Ovary (tissue), 9 donors: ENCODE measurements around the gene CADPS. TPM values are rescaled to one million over a fixed set of nuclear protein-coding genes. Genes with fewer than 3 reads are reported as not detected.

Experiments
- DNase-seq, 5 donors: peaks; one replicate each; pipeline ENCODE4 v3.0.0-alpha.2; 2019 to 2020
- H3K27ac ChIP-seq, 2 donors: fragments of 200-600 bp; one replicate each; pipeline versions ENCODE4 v1.5.1 to v1.8.0; 2019 to 2022
- H3K27me3 ChIP-seq: fragments of 200-600 bp; one replicate; pipeline ENCODE4 v1.8.0; 2022
- H3K36me3 ChIP-seq: fragments of 200-600 bp; sonication (generic); one replicate; pipeline ENCODE4 v1.5.1; 2019
- H3K4me1 ChIP-seq: one replicate; pipeline ENCODE4 v1.8.1; 2013; ENCODE audit warnings: mild to moderate bottlenecking, moderate library complexity; ENCODE audit not compliant: insufficient read depth
- H3K4me3 ChIP-seq: fragments of 200-600 bp; sonication (generic); one replicate; pipeline ENCODE4 v1.5.1; 2017
- H3K9me3 ChIP-seq, 2 donors: fragments of 200-600 bp in 1 of 2; sonication (generic) in 1 of 2; one replicate each; pipeline versions ENCODE4 v1.5.1 to v1.8.1; 2013 to 2019; ENCODE audit warnings: mild to moderate bottlenecking in 1 of 2, moderate library complexity in 1 of 2
- EP300 ChIP-seq: sonication (generic); formaldehyde crosslinking; IDR thresholded peaks from one replicate; pipeline ENCODE4 v1.6.1; 2017; ENCODE audit warnings: antibody characterized with exemption
- POLR2A ChIP-seq: fragments of 450-650 bp; IDR thresholded peaks from one replicate; pipeline ENCODE4 v1.6.1; 2017; ENCODE audit warnings: antibody characterized with exemption, mild to moderate bottlenecking, moderate library complexity
- WGBS, 3 donors: extraction: QIAGEN DNeasy Blood & Tissue Kit in 1 of 3; methylation state at CpG; one replicate each; pipeline versions ENCODE4 v1.1.5 to v1.1.7; 2013 to 2017; 5-methylcytosine and 5-hydroxymethylcytosine counted together
- intact Hi-C, 4 donors: fragments of 100-400 bp; cut with DNase I; formaldehyde crosslinking; loops; one replicate each; pipeline versions ENCODE4 v1.11.0 to v1.15.1; 2022 to 2023
- polyA plus RNA-seq, 2 donors: library from polyadenylated mRNA; stranded (reverse); fragments of 200-250 nt in 1 of 2; fragments of 350-450 nt in 1 of 2; fragmentation: Illumina TruSeq in 1 of 2; extraction: RNeasy Lipid Tissue Mini Kit (QIAGEN cat#74804) in 1 of 2; gene quantifications; one replicate each; pipeline ENCODE4 v1.2.3, GENCODE V29; 2013 to 2014
- total RNA-seq, 7 donors: library from RNA; depleted of rRNA in 2 of 7; stranded (reverse); fragments of >200 nt in 2 of 7; fragmentation: NEBNext Ultra II Directional in 3 of 7; extraction: Animal tissue kit (Norgen Biotek cat#: 25700) in 3 of 7; gene quantifications; one replicate each; pipeline versions ENCODE4 v1.1.0 to v1.2.4, GENCODE V29; 2016 to 2023
- TF ChIP-seq, protein P1 (sequence below), 3 donors: fragments of 450-650 bp in 2 of 3; fragments of 200-600 bp in 1 of 3; IDR thresholded peaks; one replicate each; pipeline versions ENCODE4 v1.5.1 to v1.8.0; 2016 to 2022; ENCODE audit warnings: antibody characterized with exemption in 3 of 3, mild to moderate bottlenecking in 1 of 3
- donor health status: DM: no; HTN: no; CAD: no; lungs with moderate emphysema.
- donor health status: DM: no; HTN: no; CAD: no.
- donor health status: Bipolar disorder and iron deficiency.
- donor health status: DM: yes; HTN: yes; CAD: no.
- donor health status: DM: no; HTN: no; CAD: no.
- donor health status: DM: yes; HTN: yes; CAD: no.

The CADPS gene
- total and polyA plus RNA-seq, 9 donors, result 0.90 to 6.8 (median 2.8) TPM

GRCh38 chr3:62374341-62375218 lies 500.6 kb downstream of the CADPS start:
- peaks cover 2% of the 10 kb centered on the region for H3K27me3 ChIP-seq
- H3K9me3 ChIP-seq, result no peaks in the 10 kb centered on the region
- H3K27ac ChIP-seq, result no peak overlapping the region
- peaks cover 4% of the 10 kb centered on the region for H3K4me1 ChIP-seq
- TF ChIP-seq POLR2A, result no peak
- DNase-seq, result no peak
- H3K4me3 ChIP-seq, result no peak overlapping the region
- WGBS, 3 donors, result 4 to 6% (median 4%) methylated on average over 30 of the region's 30 CpGs
- H3K36me3 ChIP-seq, result no peaks in the 10 kb centered on the region
- intact Hi-C loops, result no loop called here

- Histone ChIP-seq H3K27me3 (peaks cover 2% of the 10 kb centered on the region), H3K4me3 (no peak overlapping the region), H3K4me1 (peaks cover 4% of the 10 kb centered on the region), H3K36me3 (no peaks in the 10 kb centered on the region), H3K9me3 (no peaks in the 10 kb centered on the region), H3K27ac (no peak overlapping the region)
- TF ChIP-seq POLR2A (no peak), EP300 (no peak)
- TF ChIP-seq, protein P1, sequence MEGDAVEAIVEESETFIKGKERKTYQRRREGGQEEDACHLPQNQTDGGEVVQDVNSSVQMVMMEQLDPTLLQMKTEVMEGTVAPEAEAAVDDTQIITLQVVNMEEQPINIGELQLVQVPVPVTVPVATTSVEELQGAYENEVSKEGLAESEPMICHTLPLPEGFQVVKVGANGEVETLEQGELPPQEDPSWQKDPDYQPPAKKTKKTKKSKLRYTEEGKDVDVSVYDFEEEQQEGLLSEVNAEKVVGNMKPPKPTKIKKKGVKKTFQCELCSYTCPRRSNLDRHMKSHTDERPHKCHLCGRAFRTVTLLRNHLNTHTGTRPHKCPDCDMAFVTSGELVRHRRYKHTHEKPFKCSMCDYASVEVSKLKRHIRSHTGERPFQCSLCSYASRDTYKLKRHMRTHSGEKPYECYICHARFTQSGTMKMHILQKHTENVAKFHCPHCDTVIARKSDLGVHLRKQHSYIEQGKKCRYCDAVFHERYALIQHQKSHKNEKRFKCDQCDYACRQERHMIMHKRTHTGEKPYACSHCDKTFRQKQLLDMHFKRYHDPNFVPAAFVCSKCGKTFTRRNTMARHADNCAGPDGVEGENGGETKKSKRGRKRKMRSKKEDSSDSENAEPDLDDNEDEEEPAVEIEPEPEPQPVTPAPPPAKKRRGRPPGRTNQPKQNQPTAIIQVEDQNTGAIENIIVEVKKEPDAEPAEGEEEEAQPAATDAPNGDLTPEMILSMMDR (IDR thresholded peaks at IDR 0.05), result no peak
- DNase-seq, result no peak
- WGBS, 3 donors, result 2 to 5% (median 2%) methylated on average over 47 of the region's 47 CpGs
- intact Hi-C loops, result no loop called here
Measured at GRCh38 chr3:62373714-62374333, 501.4 kb downstream of the CADPS start.

- Histone ChIP-seq H3K4me3 (no peak within 1 kb of the TSS), H3K4me1 (peaks cover 2% of the 10 kb centered on the region), H3K36me3 (no peaks in the 10 kb centered on the region), H3K27ac (no peak within 1 kb of the TSS), H3K27me3 (peaks cover 2% of the 10 kb centered on the region), H3K9me3 (no peaks in the 10 kb centered on the region)
- TF ChIP-seq EP300, result no peak
- no peak for TF ChIP-seq POLR2A
- intact Hi-C loops, result no loop called here
- WGBS, 3 donors, result 2 to 6% (median 4%) methylated on average over 28 of the region's 28 CpGs
- no peak for DNase-seq
Measured at GRCh38 chr3:62373215-62373614, 502.0 kb downstream of the CADPS start, which contains the start of gene FEZF2. Gene FEZF2, minus strand, starts transcription at chr3:62373550. Its CDS starts 682 bp downstream, at chr3:62372868.

GRCh38 chr3:62372621-62373041 lies 502.6 kb downstream of the CADPS start:
- no peak overlapping the region for H3K27ac ChIP-seq
- no peaks in the 10 kb centered on the region for H3K36me3 ChIP-seq
- H3K4me1 ChIP-seq, result peaks cover 2% of the 10 kb centered on the region
- peaks cover 2% of the 10 kb centered on the region for H3K27me3 ChIP-seq
- DNase-seq, result no peak
- intact Hi-C loops, result no loop called here
- TF ChIP-seq POLR2A, result no peak
- TF ChIP-seq, protein P1 (IDR thresholded peaks at IDR 0.05), result no peak
- no peak for TF ChIP-seq EP300
- H3K9me3 ChIP-seq, result no peaks in the 10 kb centered on the region
- 2% methylated on average over 30 of the region's 30 CpGs for WGBS, 3 donors
- no peak overlapping the region for H3K4me3 ChIP-seq

GRCh38 chr3:62371720-62372591 lies 503.3 kb downstream of the CADPS start:
- Histone ChIP-seq H3K9me3 (no peaks in the 10 kb centered on the region), H3K4me3 (no peak overlapping the region), H3K4me1 (peaks cover 2% of the 10 kb centered on the region), H3K36me3 (no peaks in the 10 kb centered on the region), H3K27me3 (no peaks in the 10 kb centered on the region), H3K27ac (no peak overlapping the region)
- 1 to 2% (median 2%) methylated on average over 35 to 66 of the region's 66 CpGs for WGBS, 3 donors
- TF ChIP-seq, protein P1 (IDR thresholded peaks at IDR 0.05), result no peak
- TF ChIP-seq EP300 (no peak), POLR2A (no peak)
- DNase-seq, result no peak
- intact Hi-C loops, result no loop called here
